ENCODE measurements around the gene PEPD.

- TF ChIP-seq POLR2A (IDR thresholded peaks at IDR 0.05) (no peak), CTCF (IDR thresholded peaks at IDR 0.05) (no peak)
Measured at GRCh38 chr19:33408116-33408515, 113.5 kb downstream of the PEPD start.

Measured in Peyer's patch (tissue), 4 donors.